ENCODE results near the gene OSCP1.
A peak's percentile ranks its signal among the peaks of the same experiment; 100 is the strongest.

OSCP1 gene

DNA sequence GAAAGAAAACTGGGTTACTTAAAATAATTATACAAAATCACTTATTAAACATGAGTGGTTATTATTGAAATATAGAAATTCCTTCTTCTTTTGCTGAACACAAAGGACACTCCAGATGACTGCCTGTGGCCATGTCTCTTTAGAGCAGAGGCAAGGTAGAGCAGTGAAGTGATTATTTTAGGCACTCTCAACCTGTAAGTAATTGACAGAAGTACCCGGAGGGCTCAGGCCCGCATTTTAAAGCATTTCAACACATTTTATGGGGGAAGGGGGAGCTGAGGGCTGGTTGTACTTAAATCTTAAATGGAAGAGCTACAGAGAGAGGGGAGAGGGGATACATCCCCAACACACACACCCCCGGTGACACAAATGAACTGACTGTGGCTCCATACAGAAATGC, 10.2 kb downstream of the OSCP1 start:
- H3K27me3 Mint-ChIP-seq = no peaks in the 10 kb centered on the region
- H3K36me3 Mint-ChIP-seq = no peaks in the 10 kb centered on the region
- H3K4me3 Mint-ChIP-seq = no peak overlapping the region
- H3K27ac Mint-ChIP-seq = no peak overlapping the region
- H3K9me3 Mint-ChIP-seq = no peaks in the 10 kb centered on the region
- no peaks in the 10 kb centered on the region for H3K4me1 Mint-ChIP-seq

DNA sequence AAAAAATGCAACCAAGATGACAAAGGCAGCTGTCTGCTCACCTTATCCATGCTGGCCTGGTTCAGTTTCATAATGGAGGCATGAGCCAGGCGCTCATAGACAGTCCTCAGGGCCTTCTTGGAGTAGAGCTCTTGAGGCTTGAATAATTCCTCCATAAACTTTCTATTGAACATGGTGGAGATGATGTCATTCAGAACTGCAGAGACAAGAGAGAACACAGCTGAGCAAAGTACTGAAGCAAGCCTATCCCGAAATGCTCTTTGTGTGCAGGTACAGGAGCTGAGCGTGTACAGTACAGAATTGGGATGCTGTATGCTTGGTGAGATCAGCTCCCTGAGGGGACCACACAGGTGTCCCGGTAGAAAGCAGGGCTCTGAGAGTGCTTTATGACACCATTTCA, 11.5 kb downstream of the OSCP1 start:
- H3K27ac Mint-ChIP-seq = no peak overlapping the region
- H3K36me3 Mint-ChIP-seq = no peaks in the 10 kb centered on the region
- H3K4me3 Mint-ChIP-seq = no peak overlapping the region
- H3K4me1 Mint-ChIP-seq = no peaks in the 10 kb centered on the region
- H3K9me3 Mint-ChIP-seq = no peaks in the 10 kb centered on the region
- H3K27me3 Mint-ChIP-seq = no peaks in the 10 kb centered on the region

DNA sequence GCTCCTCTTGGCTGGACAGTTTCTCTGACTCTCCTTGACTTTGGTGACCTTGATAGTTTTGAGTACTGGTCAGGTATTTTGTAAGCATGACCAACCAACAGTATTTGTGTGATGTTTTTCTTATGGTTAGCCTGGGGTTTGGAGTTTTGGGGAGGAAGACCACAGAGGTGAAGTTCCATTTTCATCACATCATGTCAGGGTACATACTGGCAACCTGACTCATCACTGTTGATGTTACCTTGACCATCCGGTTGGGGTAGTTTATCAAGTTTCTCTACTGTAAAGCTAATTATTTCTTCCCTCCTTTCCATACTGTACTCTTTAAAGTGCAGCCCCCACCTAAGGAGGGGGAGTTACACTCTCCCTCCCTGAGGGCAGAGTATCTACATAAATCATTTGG, 13.4 kb downstream of the OSCP1 start:
- Mint-ChIP-seq H3K4me3 (no peak overlapping the region), H3K27me3 (no peaks in the 10 kb centered on the region), H3K9me3 (no peaks in the 10 kb centered on the region), H3K36me3 (no peaks in the 10 kb centered on the region), H3K4me1 (no peaks in the 10 kb centered on the region), H3K27ac (no peak overlapping the region)

DNA sequence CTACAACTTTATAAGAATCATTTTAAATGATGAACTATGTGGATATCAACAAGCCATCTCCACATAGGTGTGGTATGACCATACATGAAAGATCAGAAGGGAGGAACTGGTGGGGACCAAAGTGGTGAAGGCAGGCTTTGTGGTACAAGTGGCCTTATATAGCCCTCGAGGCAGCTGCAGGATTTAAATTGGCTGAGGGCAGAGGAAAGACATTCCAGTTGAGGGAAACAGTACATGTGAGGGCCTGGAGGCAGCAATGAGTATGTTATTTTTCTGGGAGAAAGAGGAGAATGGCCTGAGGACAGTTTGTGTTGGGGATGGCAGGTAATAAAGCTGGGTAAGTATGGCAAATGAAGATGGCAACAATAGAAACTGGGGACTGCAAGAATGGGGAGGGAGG, 17.1 kb downstream of the OSCP1 start:
- H3K4me1 Mint-ChIP-seq = no peaks in the 10 kb centered on the region
- H3K27ac Mint-ChIP-seq = no peak overlapping the region
- H3K36me3 Mint-ChIP-seq = no peaks in the 10 kb centered on the region

DNA sequence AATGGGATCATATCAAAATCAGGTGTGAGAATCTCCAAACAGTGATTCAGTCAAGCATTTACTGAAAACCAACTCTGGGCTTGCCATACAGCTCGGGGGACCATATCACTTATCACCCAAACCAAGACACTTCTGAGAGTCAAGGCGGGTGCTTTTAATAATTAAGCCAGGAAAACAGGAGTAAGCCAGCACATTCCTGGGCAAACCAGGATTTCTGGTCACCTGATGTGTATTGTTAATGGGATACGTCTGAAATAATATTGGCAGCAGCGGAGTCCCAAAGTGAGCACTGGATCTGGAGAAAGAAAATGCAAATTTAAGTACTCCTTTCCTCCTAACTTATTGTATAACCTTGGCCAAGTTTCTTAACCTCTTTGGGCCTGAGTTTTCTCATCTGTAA, 17.6 kb downstream of the OSCP1 start:
- H3K9me3 Mint-ChIP-seq = no peaks in the 10 kb centered on the region

More for the DNA sequence above, 17.1 kb downstream of the OSCP1 start:
- Mint-ChIP-seq H3K27me3 (no peaks in the 10 kb centered on the region), H3K4me3 (no peak overlapping the region), H3K9me3 (no peaks in the 10 kb centered on the region)

DNA sequence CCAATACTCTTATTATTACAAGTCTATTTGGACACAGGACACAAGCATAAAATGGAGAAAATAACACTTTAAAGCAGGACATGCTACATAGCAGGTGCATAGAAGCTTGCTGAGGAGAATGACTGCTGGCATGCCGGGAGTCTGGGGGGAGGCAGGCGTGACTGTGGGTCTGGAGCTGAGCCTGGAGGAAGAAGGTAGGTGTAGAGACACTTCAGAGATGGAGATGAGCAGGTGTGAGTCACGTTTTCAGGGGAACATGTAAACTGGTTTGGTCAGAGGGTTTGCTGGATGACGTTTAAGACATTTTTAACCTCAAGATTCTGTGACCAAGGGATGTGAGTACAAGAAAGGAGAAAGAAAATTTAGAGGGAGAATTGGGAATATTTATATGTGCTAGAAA, 24.5 kb downstream of the OSCP1 start:
- peaks cover 8% of the 10 kb centered on the region for H3K4me1 Mint-ChIP-seq
- H3K9me3 Mint-ChIP-seq = no peaks in the 10 kb centered on the region
- no peaks in the 10 kb centered on the region for H3K36me3 Mint-ChIP-seq
- no peak overlapping the region for H3K27ac Mint-ChIP-seq
- no peak overlapping the region for H3K4me3 Mint-ChIP-seq
- H3K27me3 Mint-ChIP-seq = no peaks in the 10 kb centered on the region

More for the DNA sequence above, 17.6 kb downstream of the OSCP1 start:
- no peaks in the 10 kb centered on the region for H3K36me3 Mint-ChIP-seq
- H3K27me3 Mint-ChIP-seq = no peaks in the 10 kb centered on the region
- no peak overlapping the region for H3K4me3 Mint-ChIP-seq
- no peak overlapping the region for H3K27ac Mint-ChIP-seq
- H3K4me1 Mint-ChIP-seq = no peaks in the 10 kb centered on the region

DNA sequence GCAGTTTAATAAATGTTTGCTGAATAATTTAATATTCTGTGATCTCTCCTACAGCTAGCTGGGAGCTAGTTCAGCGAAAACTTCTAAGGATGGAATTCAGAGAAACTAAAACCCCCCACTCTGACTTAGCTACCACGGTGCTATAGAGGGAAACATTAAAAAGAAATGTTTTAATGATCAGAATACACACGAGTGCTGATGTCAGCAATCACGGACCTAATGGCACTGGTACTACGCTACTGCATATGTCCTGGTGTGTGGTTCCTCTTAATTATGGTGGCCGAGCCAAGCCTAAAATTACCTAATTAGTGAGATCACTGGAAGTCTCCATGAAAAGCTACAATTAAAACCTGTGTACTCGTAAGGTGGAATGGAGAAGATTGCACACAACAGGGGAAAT, 28.6 kb downstream of the OSCP1 start:
- H3K9me3 Mint-ChIP-seq = no peaks in the 10 kb centered on the region
- no peaks in the 10 kb centered on the region for H3K36me3 Mint-ChIP-seq
- no peaks in the 10 kb centered on the region for H3K27me3 Mint-ChIP-seq
- H3K27ac Mint-ChIP-seq = peak overlapping the region; percentile 98
- H3K4me3 Mint-ChIP-seq = no peak overlapping the region
- peaks cover 34% of the 10 kb centered on the region for H3K4me1 Mint-ChIP-seq

DNA sequence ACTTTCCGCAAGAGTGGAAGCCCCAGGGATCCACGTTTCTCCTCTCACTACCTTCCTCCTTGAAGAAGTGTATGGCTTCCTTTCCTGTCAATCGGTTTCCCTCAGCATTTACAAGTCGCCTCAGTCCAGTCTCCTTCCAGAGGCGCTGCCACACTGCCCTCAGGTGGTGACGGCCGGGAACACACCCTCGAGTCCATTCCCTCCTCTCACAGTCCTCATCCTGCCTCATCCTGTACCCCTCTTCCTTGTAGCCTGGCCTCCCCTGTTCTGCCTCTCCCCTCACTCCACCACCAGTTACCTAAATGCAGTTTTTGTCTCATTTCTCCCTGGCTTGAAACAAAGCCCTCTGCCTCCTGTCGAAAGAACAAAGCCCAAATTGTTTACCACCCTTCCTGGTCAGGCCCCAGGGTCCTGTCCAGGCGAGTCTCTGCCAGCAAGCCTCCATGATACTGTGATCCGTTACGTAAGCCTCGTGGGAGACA, 29.4 kb downstream of the OSCP1 start:
- H3K4me3 Mint-ChIP-seq = peak overlapping the region; percentile 68
- H3K27me3 Mint-ChIP-seq = no peaks in the 10 kb centered on the region
- H3K36me3 Mint-ChIP-seq = no peaks in the 10 kb centered on the region
- peak overlapping the region; percentile 98 for H3K27ac Mint-ChIP-seq
- peaks cover 34% of the 10 kb centered on the region for H3K4me1 Mint-ChIP-seq
- H3K9me3 Mint-ChIP-seq = no peaks in the 10 kb centered on the region

DNA sequence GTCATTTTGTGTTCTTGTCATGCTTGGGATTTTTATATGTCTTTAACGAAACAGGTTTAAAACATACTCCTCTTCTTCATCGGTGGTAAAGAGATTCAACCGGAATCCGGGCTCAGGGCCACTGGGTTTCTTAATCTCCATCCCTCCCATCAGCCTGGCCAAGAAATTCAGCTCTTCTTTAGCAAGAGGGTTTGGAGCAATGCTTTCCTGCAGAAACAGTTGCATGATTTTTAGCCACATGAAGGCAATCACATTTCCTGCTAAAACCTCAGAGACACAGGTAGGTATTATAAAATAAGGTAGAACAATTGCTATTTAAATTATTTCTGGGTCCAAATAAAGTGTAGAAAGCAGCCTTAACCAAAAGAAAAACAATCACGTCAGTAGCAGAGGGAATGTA, 29.8 kb downstream of the OSCP1 start:
- peak overlapping the region; percentile 98 for H3K27ac Mint-ChIP-seq

DNA sequence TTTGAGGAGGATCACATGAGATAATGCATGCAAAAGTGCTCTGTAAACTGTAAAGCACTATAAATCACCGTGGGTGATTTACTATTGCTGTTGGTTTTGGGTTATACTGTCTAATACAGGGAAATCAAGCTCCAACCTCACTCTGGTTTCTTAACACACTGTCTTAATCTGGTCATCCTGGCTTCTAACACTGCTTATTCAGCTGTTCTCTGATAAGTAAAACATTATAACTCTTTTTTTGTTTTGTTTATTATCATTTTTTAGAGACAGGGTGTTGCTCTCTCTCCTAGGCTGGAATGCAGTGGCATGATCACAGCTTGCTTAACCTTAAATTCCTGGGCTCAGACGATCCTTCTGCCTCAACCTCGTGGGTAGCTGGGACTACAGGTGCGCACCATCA, 30.7 kb downstream of the OSCP1 start:
- H3K27me3 Mint-ChIP-seq = no peaks in the 10 kb centered on the region
- H3K27ac Mint-ChIP-seq = no peak overlapping the region
- no peaks in the 10 kb centered on the region for H3K9me3 Mint-ChIP-seq
- peaks cover 34% of the 10 kb centered on the region for H3K4me1 Mint-ChIP-seq
- no peaks in the 10 kb centered on the region for H3K36me3 Mint-ChIP-seq
- no peak overlapping the region for H3K4me3 Mint-ChIP-seq

More for the DNA sequence above, 29.8 kb downstream of the OSCP1 start:
- peak overlapping the region; percentile 68 for H3K4me3 Mint-ChIP-seq
- no peaks in the 10 kb centered on the region for H3K27me3 Mint-ChIP-seq
- no peaks in the 10 kb centered on the region for H3K9me3 Mint-ChIP-seq
- peaks cover 34% of the 10 kb centered on the region for H3K4me1 Mint-ChIP-seq
- H3K36me3 Mint-ChIP-seq = no peaks in the 10 kb centered on the region

DNA sequence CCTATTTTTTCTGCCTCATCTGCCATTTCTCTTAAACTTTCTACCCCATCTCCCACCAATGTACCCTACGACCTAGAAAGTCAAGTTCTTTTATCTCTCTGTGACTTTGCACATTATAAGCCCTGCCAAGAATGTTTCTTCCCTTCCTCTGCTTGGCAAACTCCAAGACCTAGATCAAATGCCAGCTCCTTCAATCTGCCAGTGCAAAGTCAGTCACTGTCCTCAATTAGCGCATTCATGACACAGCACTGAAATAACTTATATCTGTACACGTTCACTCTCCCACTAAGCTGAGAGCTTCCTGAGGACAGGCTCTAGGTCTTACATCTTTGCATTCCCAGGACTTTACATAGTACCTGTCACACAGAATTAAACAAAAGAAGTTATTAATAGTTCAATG, 31.1 kb downstream of the OSCP1 start:
- peaks cover 34% of the 10 kb centered on the region for H3K4me1 Mint-ChIP-seq
- no peaks in the 10 kb centered on the region for H3K27me3 Mint-ChIP-seq
- H3K9me3 Mint-ChIP-seq = no peaks in the 10 kb centered on the region
- H3K36me3 Mint-ChIP-seq = no peaks in the 10 kb centered on the region
- no peak overlapping the region for H3K27ac Mint-ChIP-seq
- H3K4me3 Mint-ChIP-seq = no peak overlapping the region

DNA sequence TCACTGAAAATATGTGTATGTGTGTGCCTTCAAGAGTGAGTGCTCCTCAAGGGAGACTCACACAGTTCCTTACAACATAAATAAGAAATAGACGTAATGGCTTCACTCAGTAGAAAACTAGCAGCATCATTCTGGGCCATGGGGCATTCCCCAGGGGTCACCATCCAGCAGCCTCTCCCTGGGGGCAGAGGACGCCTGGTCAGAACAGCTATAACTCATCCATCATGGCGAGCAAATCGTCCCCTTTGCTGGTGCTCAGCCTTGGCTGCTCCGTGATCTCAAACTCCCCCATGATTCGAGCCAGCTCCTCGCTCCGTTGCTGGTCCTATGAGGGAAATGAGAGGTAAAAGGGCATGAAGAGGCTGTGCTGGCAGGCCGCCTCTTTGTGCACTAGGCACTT, 32.3 kb downstream of the OSCP1 start:
- H3K36me3 Mint-ChIP-seq = no peaks in the 10 kb centered on the region
- no peak overlapping the region for H3K27ac Mint-ChIP-seq
- no peaks in the 10 kb centered on the region for H3K27me3 Mint-ChIP-seq
- H3K9me3 Mint-ChIP-seq = no peaks in the 10 kb centered on the region
- no peak overlapping the region for H3K4me3 Mint-ChIP-seq
- peaks cover 34% of the 10 kb centered on the region for H3K4me1 Mint-ChIP-seq

DNA sequence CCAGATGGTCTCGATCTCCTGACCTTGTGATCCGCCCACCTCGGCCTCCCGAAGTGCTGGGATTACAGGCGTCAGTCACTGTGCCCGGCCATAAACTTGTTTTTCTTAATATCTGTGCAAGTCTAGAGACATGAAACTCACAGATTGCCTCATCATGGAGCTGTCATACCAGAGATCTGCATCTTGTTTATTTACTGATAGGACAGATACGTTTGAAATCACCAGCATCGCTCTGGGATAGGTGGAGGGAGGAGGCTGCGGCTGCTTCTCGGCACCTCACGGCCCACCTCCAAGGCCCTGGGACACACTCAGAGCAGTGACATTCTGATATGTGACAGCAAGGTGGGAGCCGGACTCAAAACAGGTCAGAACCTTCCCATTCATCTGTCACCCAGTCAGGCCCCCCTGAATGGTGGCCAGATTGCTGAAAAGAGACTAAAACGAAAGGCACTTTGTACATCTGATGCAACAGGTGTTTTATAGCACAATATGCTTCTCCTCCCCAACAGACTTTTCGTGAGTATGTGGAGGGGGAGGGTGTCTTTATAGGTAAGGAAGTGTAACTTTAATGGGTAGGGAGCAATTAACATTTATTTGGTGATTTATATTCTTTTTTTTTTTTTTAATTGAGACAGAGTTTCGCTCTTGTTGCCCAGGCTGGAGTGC, 34.5 kb downstream of the OSCP1 start:
- H3K27ac Mint-ChIP-seq = no peak overlapping the region
- H3K9me3 Mint-ChIP-seq = no peaks in the 10 kb centered on the region
- no peaks in the 10 kb centered on the region for H3K27me3 Mint-ChIP-seq
- H3K36me3 Mint-ChIP-seq = no peaks in the 10 kb centered on the region
- H3K4me3 Mint-ChIP-seq = no peak overlapping the region
- peaks cover 42% of the 10 kb centered on the region for H3K4me1 Mint-ChIP-seq

DNA sequence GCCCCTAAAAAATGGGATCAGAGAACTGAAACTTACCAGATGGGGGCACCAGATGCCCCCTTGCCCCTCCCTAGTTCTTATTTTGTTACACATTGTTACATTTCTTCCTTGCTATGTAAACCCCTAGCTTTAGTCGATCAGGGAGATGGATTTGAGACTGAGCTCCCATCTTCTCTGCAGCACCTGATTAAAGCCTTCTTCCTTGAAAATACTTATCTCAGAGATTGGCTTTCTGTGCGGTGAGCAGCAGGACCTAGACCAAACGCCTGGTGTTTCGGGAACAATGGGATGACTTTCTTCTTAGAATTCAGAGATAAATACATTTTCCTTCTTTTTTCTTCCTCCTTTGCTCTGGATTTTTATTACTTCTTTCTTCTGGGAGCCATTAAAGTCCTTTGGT, 35.9 kb downstream of the OSCP1 start:
- Mint-ChIP-seq H3K36me3 (no peaks in the 10 kb centered on the region), H3K27ac (no peak overlapping the region), H3K9me3 (no peaks in the 10 kb centered on the region), H3K4me1 (peaks cover 28% of the 10 kb centered on the region), H3K4me3 (no peak overlapping the region), H3K27me3 (no peaks in the 10 kb centered on the region)

DNA sequence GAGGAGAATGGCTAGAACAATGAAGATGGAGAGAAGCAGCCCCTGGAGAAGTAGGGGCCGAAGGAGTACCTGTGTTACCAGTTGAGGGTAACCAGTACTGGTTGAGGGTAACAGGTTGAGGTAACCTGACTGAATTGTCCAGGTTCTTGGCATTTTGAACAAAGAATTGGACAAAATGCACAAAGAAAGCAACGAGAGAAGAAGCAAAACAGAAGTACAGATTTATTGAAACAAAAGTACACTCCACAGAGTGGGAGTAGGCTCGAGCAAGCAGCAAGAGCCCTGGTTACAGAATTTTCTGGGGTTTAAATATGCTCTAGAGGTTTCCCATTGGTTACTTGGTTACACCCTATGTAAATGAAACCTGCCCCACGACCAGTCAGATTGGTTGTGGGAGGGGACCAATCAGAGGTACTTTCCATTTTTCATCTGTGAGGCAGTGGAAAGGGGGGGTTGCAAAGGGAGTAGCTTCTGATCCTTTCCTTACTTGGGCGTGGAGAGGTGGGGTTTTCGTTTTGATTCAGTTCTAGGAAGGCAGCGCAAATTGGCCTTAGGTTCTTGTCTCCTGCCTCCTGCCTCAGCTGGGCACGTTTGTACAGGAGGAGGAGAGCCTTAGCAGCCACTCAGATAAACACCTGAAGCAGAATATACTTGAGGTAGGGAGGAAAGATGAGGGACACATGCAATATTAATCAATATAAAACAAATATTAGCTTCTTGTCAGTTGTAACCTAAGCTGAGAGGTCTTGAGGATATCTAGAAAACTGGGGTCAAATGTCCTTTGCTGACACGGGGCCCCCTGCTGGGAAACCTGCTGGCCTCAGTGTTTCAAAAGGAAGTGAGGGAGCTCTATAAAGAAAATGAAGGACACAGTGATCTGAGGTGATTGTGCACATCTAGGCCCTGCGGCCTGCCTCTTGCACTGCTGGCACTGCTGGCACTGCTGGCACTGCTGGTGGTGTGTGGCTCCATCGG, 38.3 kb downstream of the OSCP1 start:
- H3K36me3 Mint-ChIP-seq = no peaks in the 10 kb centered on the region
- peaks cover 23% of the 10 kb centered on the region for H3K4me1 Mint-ChIP-seq
- no peaks in the 10 kb centered on the region for H3K27me3 Mint-ChIP-seq
- H3K9me3 Mint-ChIP-seq = no peaks in the 10 kb centered on the region
- peak overlapping the region; percentile 63 for H3K27ac Mint-ChIP-seq
- no peak overlapping the region for H3K4me3 Mint-ChIP-seq

DNA sequence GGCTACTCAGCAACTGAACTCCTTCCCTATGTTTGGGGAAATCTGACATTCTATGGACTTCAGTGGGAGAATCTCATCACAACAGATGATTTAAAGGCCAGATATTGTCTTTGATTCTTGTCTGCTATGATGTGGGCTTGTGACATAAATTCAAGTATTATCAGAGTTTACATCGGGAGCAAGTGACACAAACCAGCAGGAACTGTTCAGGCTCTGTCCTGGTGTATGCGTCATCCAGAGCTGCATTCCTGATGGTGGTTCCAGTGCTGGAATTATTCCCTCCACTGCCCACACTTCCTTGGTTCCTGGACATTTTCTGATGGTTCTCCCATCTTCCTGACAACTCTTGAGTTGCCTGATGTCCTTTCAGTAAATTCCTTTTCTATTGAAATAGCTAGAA, 41.8 kb downstream of the OSCP1 start:
- H3K4me1 Mint-ChIP-seq = peaks cover 29% of the 10 kb centered on the region
- H3K36me3 Mint-ChIP-seq = no peaks in the 10 kb centered on the region
- no peaks in the 10 kb centered on the region for H3K9me3 Mint-ChIP-seq
- H3K27me3 Mint-ChIP-seq = no peaks in the 10 kb centered on the region
- H3K27ac Mint-ChIP-seq = no peak overlapping the region
- no peak overlapping the region for H3K4me3 Mint-ChIP-seq

Measured in activated naive CD4-positive, alpha-beta T cell treated with anti-CD3 and anti-CD28 coated beads, Interleukin-2, amount 50 U/mL, for 24 hours (primary cell).